Neural progenitor cell (in vitro differentiated cells): Measurements from ENCODE around the gene MAD1L1.

Experiments used
- EZH2 ChIP-seq: fragments of 200-600 bp; sonication (generic); IDR thresholded peaks from 2 replicates; pipeline ENCODE4 v1.6.1; 2017; ENCODE audit warnings: antibody characterized with exemption, mild to moderate bottlenecking, moderate library complexity
- TF ChIP-seq, protein P1 (sequence below): fragments of 200-600 bp; sonication (generic); IDR thresholded peaks from 2 replicates; pipeline ENCODE4 v1.5.1; 2017; ENCODE audit warnings: antibody characterized with exemption, mild to moderate bottlenecking

DNA sequence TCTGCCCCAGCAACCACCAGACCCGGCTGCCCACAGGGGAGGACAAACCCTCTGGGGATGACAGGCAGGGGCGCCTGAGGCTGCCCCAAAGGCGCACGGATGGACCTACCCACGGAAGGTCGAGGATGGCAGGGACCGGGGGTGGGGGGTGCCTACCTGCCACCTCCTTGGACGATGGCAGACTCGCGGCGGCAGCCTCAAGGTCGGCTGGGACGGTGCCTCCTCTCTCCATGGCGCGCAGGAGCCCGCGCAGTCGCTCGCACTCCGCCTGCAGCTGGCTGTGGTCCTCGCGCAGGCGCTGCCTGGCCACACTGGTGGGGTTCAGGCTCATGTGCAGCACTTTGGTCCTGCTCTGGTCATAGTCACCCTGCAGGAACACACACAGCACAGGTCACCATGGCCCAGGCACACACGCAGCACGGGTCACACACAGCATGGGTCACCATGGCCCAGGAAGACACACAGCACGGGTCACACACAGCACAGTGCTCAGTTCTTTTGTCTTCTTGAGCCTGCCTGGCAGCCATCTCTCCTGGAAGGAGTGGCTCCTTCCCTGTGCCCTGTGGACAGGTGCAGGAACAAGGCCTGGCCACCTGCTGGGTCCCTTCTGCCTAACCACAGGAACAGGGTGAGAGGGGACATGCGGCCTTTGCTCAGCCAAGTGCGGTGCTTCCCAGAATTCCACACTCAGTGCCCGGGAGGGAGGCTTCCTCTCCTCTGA, 296.1 kb downstream of the MAD1L1 start:
- TF ChIP-seq, protein P1, sequence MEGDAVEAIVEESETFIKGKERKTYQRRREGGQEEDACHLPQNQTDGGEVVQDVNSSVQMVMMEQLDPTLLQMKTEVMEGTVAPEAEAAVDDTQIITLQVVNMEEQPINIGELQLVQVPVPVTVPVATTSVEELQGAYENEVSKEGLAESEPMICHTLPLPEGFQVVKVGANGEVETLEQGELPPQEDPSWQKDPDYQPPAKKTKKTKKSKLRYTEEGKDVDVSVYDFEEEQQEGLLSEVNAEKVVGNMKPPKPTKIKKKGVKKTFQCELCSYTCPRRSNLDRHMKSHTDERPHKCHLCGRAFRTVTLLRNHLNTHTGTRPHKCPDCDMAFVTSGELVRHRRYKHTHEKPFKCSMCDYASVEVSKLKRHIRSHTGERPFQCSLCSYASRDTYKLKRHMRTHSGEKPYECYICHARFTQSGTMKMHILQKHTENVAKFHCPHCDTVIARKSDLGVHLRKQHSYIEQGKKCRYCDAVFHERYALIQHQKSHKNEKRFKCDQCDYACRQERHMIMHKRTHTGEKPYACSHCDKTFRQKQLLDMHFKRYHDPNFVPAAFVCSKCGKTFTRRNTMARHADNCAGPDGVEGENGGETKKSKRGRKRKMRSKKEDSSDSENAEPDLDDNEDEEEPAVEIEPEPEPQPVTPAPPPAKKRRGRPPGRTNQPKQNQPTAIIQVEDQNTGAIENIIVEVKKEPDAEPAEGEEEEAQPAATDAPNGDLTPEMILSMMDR = no peak
- no peak for TF ChIP-seq EZH2
